ENCODE results near the gene ZNF567.
"Not testable (repeated sequence)": the region's sequence is repeated elsewhere in the genome, so short reads cannot be mapped to it uniquely, and the experiment has no call there.

Gene ZNF567

DNA sequence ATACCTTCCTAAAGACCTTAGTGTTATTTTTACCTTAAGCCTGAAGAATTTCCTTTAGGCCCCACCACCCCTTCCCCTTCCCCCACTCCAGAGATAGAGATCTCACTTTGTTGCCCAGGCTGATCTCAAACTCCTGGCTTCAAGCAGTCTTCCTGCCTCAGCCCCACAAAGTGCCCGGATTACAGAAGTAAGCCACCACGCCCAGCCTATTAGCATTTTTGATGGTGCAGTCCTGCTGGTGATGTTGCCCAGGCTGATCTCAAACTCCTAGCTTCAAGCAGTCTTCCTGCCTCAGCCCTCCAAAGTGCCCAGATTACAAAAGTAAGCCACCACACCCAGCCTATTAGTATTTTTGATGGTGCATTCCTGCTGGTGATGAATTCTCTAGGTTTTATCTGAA lies 22.0 kb downstream of the ZNF567 start:
- no peak overlapping the region for H3K4me3 ChIP-seq (ENCODE audit: low read depth, low read length)
- TF ChIP-seq, protein P1, sequence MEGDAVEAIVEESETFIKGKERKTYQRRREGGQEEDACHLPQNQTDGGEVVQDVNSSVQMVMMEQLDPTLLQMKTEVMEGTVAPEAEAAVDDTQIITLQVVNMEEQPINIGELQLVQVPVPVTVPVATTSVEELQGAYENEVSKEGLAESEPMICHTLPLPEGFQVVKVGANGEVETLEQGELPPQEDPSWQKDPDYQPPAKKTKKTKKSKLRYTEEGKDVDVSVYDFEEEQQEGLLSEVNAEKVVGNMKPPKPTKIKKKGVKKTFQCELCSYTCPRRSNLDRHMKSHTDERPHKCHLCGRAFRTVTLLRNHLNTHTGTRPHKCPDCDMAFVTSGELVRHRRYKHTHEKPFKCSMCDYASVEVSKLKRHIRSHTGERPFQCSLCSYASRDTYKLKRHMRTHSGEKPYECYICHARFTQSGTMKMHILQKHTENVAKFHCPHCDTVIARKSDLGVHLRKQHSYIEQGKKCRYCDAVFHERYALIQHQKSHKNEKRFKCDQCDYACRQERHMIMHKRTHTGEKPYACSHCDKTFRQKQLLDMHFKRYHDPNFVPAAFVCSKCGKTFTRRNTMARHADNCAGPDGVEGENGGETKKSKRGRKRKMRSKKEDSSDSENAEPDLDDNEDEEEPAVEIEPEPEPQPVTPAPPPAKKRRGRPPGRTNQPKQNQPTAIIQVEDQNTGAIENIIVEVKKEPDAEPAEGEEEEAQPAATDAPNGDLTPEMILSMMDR (IDR thresholded peaks at IDR 0.05; ENCODE audit: control insufficient read depth, extremely low read depth, insufficient read depth): no peak
- no peak for DNase-seq (ENCODE audit: low read depth)

GRCh38 chr19:36719687-36720556 lies 32.5 kb downstream of the ZNF567 start:
- DNase-seq (ENCODE audit: low read depth): no peak
- no peak overlapping the region for H3K4me3 ChIP-seq (ENCODE audit: low read depth, low read length)
- TF ChIP-seq, protein P1 (IDR thresholded peaks at IDR 0.05; ENCODE audit: control insufficient read depth, extremely low read depth, insufficient read depth): no peak

- DNase-seq (ENCODE audit: low read depth): peak; percentile 18
- not testable (repeated sequence) for H3K4me3 ChIP-seq (ENCODE audit: low read depth, low read length)
Measured at GRCh38 chr19:36736166-36736565, 48.8 kb downstream of the ZNF567 start.

DNA sequence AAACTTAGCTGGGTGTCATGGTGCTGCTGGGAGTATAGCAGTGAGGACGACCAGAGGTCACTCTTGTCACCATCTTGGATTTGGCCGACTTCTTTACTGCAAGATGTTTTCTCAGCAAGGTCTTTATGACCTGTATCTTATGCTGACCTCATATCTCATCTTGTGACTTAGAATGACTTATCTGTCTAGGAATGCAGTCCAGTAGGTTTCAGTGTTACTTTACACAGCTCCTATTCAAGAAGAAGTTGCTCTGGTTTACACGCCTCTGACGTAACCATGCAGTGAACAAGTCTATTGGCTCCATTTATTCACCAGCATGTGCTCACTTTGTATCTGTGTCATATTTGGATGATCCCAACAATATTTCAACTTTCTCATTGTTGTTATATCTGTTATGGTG lies 58.5 kb downstream of the ZNF567 start:
- H3K4me3 ChIP-seq (ENCODE audit: low read depth, low read length): no peak overlapping the region
- DNase-seq (ENCODE audit: low read depth): no peak
- TF ChIP-seq, protein P1 (IDR thresholded peaks at IDR 0.05; ENCODE audit: control insufficient read depth, extremely low read depth, insufficient read depth): no peak

GRCh38 chr19:36747750-36748149 lies 60.3 kb downstream of the ZNF567 start:
- H3K4me3 ChIP-seq (ENCODE audit: low read depth, low read length): no peak overlapping the region
- TF ChIP-seq, protein P1 (IDR thresholded peaks at IDR 0.05; ENCODE audit: control insufficient read depth, extremely low read depth, insufficient read depth): no peak
- no peak for DNase-seq (ENCODE audit: low read depth)

DNA sequence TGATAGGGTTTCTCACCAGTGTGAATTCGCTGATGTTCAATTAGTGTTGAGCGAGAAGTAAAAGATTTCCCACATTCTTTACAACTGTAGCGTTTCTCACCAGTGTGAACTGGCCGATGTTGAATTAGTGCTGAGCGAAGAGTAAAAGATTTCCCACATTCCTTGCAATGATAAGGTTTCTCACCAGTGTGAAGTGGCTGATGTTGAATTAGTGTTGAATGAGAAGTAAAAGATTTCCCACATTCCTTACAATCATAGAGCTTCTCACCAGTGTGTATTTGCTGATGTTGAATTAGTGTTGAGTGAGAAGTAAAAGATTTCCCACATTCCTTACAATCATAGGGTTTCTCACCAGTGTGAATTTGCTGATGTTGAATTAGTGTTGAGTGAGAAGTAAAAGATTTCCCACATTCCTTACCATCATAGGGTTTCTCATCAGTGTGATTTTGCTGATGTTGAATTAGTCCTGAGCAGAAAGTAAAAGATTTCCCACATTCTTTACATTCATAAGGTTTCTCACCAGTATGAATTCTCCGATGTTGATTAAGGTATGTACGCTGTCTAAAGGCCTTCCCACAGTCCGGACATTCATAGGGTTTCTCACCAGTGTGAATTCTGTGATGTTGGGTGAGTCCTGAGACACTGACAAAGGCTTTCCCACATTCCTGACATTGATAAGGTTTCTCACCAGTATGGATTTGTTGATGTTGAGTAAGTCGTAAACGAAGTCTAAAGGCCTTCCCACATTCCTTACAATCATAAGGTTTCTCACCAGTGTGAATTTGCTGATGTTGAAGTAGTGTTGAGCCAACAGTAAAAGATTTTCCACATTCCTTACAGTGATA lies 61.2 kb downstream of the ZNF567 start:
- TF ChIP-seq, protein P1 (IDR thresholded peaks at IDR 0.05; ENCODE audit: control insufficient read depth, extremely low read depth, insufficient read depth): no peak

GRCh38 chr19:36749613-36750012 lies 62.2 kb downstream of the ZNF567 start:
- not testable (repeated sequence) for H3K4me3 ChIP-seq (ENCODE audit: low read depth, low read length); DNase-seq (ENCODE audit: low read depth)

More for the DNA sequence above, 61.2 kb downstream of the ZNF567 start:
- no peak for DNase-seq (ENCODE audit: low read depth)
- H3K4me3 ChIP-seq (ENCODE audit: low read depth, low read length): no peak overlapping the region
